COLO829 (cell line): Measurements from ENCODE around the gene ATF7.
A peak's percentile ranks its signal among the peaks of the same experiment; 100 is the strongest.

Experiments used
- DNase-seq: peaks from one replicate; pipeline ENCODE4 v3.0.0; 2012; ENCODE audit warnings: low spot score

The ATF7 gene

DNA sequence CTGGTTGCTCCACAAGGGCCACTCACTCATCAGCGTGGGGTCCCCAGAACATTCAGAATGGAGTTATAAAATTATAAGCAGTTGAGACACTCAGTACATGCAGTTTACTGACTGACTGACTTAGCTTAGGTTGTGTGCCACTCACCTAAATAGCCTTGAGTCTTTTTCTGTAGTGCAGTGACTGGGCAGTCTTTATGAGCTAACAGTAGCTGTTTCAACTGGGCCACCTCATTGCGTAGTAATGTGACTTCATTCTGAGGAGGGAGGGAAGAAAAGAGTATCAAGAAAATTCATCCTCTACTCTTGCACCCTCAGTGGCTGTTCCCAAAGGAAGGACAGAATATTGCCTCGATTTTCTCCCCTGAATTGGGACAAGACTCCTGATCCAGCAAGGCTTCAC is 103.1 kb downstream of the ATF7 start:
- DNase-seq = no peak

DNA sequence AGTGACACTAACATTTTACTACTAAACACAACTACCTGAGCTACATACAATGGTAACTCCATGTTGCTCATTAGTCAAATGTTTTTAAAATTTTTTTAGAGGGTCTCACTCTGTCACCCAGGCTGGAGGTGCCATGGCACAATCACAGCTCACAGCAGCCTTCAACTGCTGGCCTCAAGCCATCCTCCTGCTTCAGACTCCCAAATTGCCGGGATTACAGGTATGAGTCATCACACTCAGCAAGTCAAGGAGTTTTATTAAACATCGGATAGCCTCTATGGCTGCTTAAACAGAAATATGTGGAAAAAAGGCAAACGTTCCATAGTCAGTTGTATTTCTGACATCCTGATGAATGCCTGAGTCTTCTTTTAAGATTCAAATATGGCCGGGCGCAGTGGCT is 107.8 kb downstream of the ATF7 start:
- no peak for DNase-seq

- no peak for DNase-seq
These were observed 109.3 kb downstream of the ATF7 start for GRCh38 chr12:53516758-53517455.

DNA sequence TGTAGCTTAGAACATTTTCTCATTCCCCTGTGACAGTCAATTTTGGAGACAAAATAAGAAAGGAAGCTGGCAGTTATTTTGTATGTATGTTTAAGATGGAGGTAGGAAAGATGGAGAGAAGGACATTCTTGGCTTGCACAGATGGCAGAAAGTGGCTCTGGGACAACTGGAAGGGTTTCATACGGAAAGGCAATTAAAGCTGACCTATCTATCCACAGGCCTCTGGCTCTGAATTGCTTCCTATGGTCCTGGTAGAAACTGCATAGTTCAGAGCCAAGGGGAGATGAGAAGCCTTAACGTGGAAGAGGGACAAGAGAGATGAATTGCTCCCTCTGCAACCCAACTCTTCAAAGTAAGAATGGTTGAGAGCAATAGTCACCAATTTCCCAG is 110.9 kb downstream of the ATF7 start:
- no peak for DNase-seq

DNA sequence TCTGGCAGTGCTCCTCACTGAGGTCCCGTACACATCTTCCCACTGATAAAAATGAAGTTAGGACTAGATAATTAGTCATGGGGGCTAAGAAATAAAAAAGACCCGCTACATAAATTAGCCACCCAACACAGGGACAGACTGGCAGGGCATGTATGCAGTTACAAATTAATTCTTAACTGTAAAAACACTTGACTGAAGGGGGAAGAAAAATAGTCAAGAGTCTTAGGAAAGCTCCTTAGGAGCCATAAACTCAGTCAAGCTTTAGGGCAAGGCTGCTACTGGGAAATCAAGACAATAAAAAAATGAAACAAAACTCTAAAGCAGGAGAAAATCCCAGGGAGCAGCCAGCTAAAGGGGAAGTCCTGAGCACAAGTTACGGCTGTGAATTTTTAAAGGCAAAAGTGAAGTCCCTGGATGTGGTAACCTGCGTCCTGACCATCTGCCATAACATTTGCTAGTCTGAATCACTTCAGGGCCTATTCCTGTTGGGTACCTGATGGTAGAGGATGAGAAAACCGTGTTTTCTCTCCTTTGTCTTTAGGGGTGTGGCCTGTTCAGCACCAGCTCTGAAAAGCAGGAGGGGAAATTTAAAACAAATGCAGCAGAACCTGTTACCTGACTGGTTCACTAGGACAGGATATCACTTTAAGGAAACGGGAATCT is 111.4 kb downstream of the ATF7 start:
- DNase-seq = no peak

DNA sequence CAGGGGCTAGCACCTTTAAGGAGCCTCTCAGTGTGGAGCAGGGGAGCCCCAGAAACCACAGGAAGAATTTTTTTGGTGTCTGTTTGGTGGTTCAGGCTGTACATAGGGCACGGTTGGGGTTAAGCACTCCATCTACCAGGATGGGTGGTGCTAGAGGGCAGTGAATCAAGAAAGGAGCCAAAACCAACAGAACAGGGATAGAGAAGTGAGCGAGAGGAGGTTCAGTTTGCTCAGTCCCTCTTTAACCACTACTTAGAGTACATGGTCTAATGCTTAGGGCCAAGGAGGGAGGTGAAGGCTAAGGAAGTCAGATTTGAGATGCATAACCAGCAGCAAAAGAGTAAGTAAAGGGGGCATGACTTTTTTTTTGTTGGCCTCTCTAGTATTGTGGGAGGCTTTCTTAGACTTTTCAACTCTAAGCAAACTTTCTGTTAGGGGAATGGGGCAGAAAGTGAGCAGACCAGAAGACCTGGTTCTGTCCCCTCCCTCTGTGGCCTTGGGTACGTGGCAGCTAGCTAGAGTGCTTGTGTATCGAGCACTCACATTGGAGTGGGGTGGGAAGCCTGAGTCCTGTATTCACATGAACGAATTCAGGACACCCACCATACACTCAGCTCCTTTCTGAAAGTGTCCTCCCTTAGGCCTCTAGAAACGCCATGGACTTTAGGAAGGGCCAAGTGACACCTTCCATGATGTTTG is 112.3 kb downstream of the ATF7 start:
- no peak for DNase-seq

DNA sequence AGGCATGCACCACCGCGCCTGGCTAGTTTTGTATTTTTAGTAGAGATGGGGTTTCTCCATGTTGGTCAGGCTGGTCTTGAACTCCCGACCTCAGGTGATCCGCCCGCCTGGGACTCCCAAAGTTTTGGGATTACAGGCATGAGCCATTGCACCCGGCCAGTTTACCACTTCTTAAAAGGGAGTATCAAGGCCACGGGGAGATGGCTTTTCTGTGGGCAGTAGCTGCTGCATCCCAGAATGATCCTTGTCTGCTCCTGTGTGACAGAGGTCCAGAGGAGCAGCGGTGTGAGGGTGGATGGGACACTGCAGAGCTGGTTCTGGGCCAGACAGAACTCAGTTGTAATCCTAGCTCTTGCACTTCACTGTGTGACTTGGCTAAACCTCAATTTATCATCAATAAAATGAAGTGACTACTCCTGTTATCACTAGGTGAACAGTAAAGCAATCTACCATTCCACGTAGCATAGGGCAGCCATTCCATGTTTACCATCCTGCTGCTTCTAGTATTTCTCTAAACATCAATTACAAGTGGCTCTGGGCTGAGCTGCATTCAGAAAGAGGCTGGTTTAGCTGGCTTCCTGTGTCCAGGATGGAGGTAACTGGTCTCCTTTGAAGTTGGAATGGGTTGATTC is 115.9 kb downstream of the ATF7 start:
- no peak for DNase-seq

DNA sequence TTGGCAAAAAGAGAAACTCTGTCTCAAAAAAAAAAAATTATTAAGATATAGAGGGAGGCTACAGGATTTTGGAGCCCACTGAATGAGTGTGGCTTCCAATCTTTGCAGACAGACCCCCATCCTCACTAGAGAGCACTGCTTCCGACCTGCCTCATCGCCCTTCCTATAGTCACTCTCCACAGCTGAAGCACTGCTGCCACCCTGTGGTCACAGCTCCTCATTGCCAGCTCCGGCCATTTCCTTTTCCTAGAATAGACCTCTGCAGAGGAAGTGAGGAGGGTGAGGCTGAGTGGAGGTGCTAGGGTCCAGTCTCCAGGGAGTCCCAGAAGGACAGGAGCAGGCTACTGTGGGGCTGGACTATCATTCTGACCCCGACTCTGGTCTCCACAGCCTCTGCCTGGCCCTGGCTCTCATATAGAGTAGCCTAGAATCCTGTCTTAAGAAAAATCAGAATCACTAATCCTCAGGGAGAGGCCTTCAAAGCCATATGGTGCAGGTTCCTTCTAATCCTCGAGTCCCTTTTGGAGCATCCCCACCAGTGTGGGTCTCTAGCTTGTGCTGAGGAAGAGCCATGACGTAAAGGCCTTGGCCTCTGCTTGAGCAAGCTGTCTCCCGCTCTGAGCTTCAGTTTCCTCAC is 117.5 kb downstream of the ATF7 start:
- DNase-seq = peak; percentile 72

DNA sequence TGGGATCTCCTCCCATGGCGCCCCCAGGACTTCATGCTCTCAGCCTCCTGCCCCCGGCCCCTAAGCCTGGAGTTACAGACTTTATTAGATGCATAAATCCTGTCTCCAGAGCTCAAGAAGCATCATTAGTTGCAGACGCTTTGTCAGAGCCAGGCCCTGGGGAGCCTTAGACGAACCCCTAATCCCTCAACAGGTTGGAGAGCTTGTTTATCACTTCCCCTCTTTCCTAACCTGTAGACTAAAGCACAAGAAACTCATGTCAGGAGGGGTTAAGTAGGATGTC is 118.6 kb downstream of the ATF7 start:
- DNase-seq = no peak

- no peak for DNase-seq
These were observed 119.1 kb downstream of the ATF7 start, which contains the start of gene NPFF for GRCh38 chr12:53506881-53507602. TSS of gene NPFF (minus strand) at chr12:53507484. CDS start at chr12:53507474, 10 bp downstream.

GRCh38 chr12:53506450-53506785 is 119.8 kb downstream of the ATF7 start:
- no peak for DNase-seq

- DNase-seq = no peak
These were observed 120.4 kb downstream of the ATF7 start for GRCh38 chr12:53505555-53506449.

DNA sequence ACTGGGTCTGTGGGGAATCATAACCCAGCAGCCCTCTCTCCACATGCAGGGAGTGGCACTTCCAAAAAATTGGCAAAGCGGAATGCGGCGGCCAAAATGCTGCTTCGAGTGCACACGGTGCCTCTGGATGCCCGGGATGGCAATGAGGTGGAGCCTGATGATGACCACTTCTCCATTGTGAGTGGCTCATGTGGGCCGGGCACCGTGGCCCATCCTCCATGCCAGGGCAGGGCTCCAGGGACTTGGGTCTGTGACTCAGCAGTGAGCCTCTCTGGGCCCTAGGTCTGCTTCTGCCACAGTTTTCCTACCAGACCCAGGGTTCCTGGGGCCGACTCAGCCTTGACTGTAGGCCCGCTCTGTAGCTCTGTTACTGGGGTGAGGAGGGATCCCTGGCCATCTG is 121.1 kb downstream of the ATF7 start:
- DNase-seq = no peak

GRCh38 chr12:53504004-53504920 is 121.9 kb downstream of the ATF7 start:
- DNase-seq = no peak

- no peak for DNase-seq
These were observed 123.0 kb downstream of the ATF7 start for GRCh38 chr12:53502983-53503728.

GRCh38 chr12:53502331-53502730 is 123.9 kb downstream of the ATF7 start:
- peak; percentile 38 for DNase-seq

DNA sequence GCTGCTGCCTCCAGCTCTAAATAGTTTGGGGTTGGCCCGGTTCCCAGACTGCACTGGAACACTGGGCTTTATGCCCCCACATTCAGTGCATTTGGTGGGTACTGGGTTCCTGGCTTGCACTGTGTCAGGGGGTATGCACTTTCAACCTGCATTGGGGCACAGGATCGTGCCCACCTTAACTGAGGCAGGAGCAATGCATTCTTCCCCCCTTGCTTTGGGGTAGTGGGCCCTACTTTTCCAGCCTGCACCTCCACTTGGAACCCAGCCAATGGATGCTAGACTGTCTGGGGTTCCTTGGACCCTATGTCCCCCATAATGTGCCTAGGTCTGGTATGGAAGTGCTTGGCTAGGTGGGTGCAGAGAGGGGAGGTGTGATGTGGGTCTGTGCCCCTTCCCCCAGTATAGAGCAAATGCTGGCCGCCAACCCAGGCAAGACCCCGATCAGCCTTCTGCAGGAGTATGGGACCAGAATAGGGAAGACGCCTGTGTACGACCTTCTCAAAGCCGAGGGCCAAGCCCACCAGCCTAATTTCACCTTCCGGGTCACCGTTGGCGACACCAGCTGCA is 124.5 kb downstream of the ATF7 start:
- no peak for DNase-seq

- DNase-seq = peak; percentile 98
These were observed 125.2 kb downstream of the ATF7 start, which contains the start of gene TARBP2 for GRCh38 chr12:53500776-53501614. TSS of gene TARBP2 (plus strand) at chr12:53501283. CDS start at chr12:53501409, 126 bp downstream.
